ENCODE data around the gene NACA. TPM values are rescaled to one million over a fixed set of nuclear protein-coding genes. Genes with fewer than 3 reads are reported as not detected.

NACA gene
- total and polyA plus RNA-seq, 2 of the 13 experiments (the other 11 are each of a cell fraction or from before 2014, with no cell fraction given) = 799 to 1,700 TPM

DNA sequence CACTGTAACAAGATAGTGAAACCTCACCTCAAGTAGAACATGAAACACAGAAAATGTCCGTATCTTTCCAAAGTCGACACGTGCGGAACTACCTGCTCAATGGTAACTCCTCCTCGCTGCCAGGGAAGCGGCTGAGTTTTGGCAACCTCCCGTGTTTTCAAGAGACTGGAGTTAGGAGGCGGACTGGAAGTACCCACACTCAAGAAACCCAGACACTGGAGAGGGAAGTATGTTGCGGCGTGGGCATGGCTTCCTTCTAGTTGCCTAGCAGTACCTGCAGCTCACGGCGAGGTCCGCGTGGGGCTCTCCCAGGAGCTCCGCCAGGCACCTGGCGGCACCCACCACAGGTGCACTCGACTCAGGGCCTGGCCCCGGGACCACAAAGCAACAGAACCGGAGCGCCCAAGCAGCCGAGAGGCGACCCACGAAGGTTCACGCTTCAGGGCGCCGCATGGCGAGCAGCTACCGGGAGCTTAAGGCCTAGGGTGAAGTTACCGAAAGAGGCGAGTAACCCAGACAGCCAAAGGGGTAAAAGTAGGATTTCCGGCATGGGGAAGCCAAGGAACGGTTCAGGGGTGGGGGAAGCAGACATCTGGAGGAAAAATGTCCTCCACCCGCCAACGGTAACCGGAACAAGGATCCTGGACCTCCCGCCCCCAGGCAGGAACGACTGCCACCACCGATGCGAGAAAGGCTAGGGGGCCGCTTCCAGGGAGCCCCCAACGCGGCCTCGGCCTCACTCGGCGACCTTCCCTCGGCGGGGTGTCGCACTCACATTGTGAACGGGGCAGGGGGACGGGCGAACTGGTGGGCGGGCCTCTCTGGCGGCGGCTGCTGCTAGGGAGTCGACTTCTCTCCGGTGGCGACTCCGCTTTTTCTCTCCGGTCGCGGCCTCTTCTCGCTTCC, 37.6 kb downstream of the NACA start (continued):
- no peak for TF ChIP-seq NCOR1 (IDR thresholded peaks at IDR 0.05; ENCODE audit: borderline replicate concordance, low read length)
- TF ChIP-seq ZBTB38 (CRISPR knock-in tag; IDR thresholded peaks at IDR 0.05) = no peak
- TF ChIP-seq ZNF724P (CRISPR knock-in tag; IDR thresholded peaks at IDR 0.05; ENCODE audit: borderline replicate concordance) = 0 out of 2 replicates have a peak, but pooled peaks have one; percentile 5
- peak; percentile 59 for TF ChIP-seq NRL (CRISPR knock-in tag; IDR thresholded peaks at IDR 0.05; ENCODE audit: borderline replicate concordance)
- no peak for TF ChIP-seq RCOR2 (CRISPR knock-in tag; IDR thresholded peaks at IDR 0.05)
- TF ChIP-seq FOXC1 (CRISPR knock-in tag; IDR thresholded peaks at IDR 0.05; ENCODE audit: borderline replicate concordance) = no peak
- TF ChIP-seq CBX1 (IDR thresholded peaks at IDR 0.05; ENCODE audit: low read depth) = no peak
- TF ChIP-seq ZSCAN12 (CRISPR knock-in tag; IDR thresholded peaks at IDR 0.05) = 0 out of 2 replicates have a peak, but pooled peaks have one; percentile 43
- TF ChIP-seq LRRFIP1 (CRISPR knock-in tag; conservative IDR thresholded peaks at IDR 0.05) = no peak
- no peak; the same call in 1 of the 2 replicates for TF ChIP-seq NFATC3 (CRISPR knock-in tag; IDR thresholded peaks at IDR 0.05)
- peak; percentile 13; the same call in 1 of the 2 replicates for TF ChIP-seq SIN3A (IDR thresholded peaks at IDR 0.05; ENCODE audit: borderline replicate concordance, low read depth, low read length)
- TF ChIP-seq JUND (CRISPR knock-in tag; IDR thresholded peaks at IDR 0.05) = no peak
- TF ChIP-seq, protein P1, sequence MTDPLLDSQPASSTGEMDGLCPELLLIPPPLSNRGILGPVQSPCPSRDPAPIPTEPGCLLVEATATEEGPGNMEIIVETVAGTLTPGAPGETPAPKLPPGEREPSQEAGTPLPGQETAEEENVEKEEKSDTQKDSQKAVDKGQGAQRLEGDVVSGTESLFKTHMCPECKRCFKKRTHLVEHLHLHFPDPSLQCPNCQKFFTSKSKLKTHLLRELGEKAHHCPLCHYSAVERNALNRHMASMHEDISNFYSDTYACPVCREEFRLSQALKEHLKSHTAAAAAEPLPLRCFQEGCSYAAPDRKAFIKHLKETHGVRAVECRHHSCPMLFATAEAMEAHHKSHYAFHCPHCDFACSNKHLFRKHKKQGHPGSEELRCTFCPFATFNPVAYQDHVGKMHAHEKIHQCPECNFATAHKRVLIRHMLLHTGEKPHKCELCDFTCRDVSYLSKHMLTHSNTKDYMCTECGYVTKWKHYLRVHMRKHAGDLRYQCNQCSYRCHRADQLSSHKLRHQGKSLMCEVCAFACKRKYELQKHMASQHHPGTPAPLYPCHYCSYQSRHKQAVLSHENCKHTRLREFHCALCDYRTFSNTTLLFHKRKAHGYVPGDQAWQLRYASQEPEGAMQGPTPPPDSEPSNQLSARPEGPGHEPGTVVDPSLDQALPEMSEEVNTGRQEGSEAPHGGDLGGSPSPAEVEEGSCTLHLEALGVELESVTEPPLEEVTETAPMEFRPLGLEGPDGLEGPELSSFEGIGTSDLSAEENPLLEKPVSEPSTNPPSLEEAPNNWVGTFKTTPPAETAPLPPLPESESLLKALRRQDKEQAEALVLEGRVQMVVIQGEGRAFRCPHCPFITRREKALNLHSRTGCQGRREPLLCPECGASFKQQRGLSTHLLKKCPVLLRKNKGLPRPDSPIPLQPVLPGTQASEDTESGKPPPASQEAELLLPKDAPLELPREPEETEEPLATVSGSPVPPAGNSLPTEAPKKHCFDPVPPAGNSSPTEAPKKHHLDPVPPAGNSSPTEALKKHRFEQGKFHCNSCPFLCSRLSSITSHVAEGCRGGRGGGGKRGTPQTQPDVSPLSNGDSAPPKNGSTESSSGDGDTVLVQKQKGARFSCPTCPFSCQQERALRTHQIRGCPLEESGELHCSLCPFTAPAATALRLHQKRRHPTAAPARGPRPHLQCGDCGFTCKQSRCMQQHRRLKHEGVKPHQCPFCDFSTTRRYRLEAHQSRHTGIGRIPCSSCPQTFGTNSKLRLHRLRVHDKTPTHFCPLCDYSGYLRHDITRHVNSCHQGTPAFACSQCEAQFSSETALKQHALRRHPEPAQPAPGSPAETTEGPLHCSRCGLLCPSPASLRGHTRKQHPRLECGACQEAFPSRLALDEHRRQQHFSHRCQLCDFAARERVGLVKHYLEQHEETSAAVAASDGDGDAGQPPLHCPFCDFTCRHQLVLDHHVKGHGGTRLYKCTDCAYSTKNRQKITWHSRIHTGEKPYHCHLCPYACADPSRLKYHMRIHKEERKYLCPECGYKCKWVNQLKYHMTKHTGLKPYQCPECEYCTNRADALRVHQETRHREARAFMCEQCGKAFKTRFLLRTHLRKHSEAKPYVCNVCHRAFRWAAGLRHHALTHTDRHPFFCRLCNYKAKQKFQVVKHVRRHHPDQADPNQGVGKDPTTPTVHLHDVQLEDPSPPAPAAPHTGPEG (CRISPR knock-in tag; IDR thresholded peaks at IDR 0.05) = peak; percentile 15; the same call in 1 of the 2 replicates
- no peak for TF ChIP-seq CC2D1A (CRISPR knock-in tag; IDR thresholded peaks at IDR 0.05)
